ENCODE results near the gene MRPS2. TPM values are rescaled to one million over a fixed set of nuclear protein-coding genes. Genes with fewer than 3 reads are reported as not detected.
A peak's percentile ranks its signal among the peaks of the same experiment; 100 is the strongest.
"Not testable (repeated sequence)": the region's sequence is repeated elsewhere in the genome, so short reads cannot be mapped to it uniquely, and the experiment has no call there.

Gene MRPS2
- total and polyA plus RNA-seq, 4 donors: 10.9 to 71.8 (median 31.5) TPM

DNA sequence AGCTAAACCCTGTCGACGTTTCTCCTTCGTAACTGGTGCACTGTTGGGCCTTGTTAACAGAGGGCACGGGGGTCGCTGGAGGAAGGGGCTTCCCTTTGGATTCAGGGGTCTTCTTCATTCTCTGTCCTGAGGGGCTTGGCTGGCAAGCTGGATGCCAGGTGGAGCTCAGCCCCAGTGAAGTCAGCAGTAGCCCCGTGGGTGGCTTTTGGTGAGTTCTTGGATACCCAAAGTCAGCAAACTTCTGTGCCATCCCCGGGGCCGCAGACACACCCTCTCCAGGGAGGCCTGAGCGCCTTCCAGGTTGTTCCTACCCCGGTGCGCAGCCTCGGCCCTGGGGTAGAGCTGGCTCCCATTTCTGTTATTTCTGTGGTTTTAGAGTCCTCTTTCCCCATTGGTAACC is 33.2 kb downstream of the MRPS2 start:
- peaks cover 0 to 4% (median 0%) of the 10 kb centered on the region in 4 donors for H3K27me3 ChIP-seq (ENCODE audit: control insufficient read depth in 4 of 4, insufficient read depth in 4 of 4, low read length in 3 of 4)
- H3K4me3 ChIP-seq (ENCODE audit: low read depth in 1 of 3, low read length in 3 of 3): no peak overlapping the region
- 86% methylated on average over 12 of the region's 12 CpGs for WGBS
- H3K4me1 ChIP-seq (ENCODE audit: control insufficient read depth in 4 of 4, insufficient read depth in 4 of 4, low read length in 3 of 4): no peaks in the 10 kb centered on the region
- no peak overlapping the region for H3K27ac ChIP-seq (ENCODE audit: low read depth in 1 of 2, low read length in 2 of 2)
- H3K36me3 ChIP-seq (ENCODE audit: control insufficient read depth in 4 of 4, insufficient read depth in 3 of 4, low read depth in 1 of 4, low read length in 3 of 4): no peaks in the 10 kb centered on the region
- H3K9me3 ChIP-seq (ENCODE audit: control insufficient read depth in 4 of 4, low read length in 3 of 4): peaks cover 0 to 2% (median 0%) of the 10 kb centered on the region in 4 donors
- H3K9ac ChIP-seq (ENCODE audit: low read depth in 1 of 2, low read length in 2 of 2): no peak overlapping the region
- TF ChIP-seq TAF1 (conservative IDR thresholded peaks at IDR 0.05): no peak
- no peak for TF ChIP-seq SP1 (IDR thresholded peaks at IDR 0.05)
- TF ChIP-seq EGR1 (IDR thresholded peaks at IDR 0.05; ENCODE audit: low read depth in 2 of 2): no peak
- TF ChIP-seq, protein P1, sequence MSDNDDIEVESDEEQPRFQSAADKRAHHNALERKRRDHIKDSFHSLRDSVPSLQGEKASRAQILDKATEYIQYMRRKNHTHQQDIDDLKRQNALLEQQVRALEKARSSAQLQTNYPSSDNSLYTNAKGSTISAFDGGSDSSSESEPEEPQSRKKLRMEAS (IDR thresholded peaks at IDR 0.05): no peak
- no peak for TF ChIP-seq HNF4A (conservative IDR thresholded peaks at IDR 0.05)
- TF ChIP-seq, protein P2, sequence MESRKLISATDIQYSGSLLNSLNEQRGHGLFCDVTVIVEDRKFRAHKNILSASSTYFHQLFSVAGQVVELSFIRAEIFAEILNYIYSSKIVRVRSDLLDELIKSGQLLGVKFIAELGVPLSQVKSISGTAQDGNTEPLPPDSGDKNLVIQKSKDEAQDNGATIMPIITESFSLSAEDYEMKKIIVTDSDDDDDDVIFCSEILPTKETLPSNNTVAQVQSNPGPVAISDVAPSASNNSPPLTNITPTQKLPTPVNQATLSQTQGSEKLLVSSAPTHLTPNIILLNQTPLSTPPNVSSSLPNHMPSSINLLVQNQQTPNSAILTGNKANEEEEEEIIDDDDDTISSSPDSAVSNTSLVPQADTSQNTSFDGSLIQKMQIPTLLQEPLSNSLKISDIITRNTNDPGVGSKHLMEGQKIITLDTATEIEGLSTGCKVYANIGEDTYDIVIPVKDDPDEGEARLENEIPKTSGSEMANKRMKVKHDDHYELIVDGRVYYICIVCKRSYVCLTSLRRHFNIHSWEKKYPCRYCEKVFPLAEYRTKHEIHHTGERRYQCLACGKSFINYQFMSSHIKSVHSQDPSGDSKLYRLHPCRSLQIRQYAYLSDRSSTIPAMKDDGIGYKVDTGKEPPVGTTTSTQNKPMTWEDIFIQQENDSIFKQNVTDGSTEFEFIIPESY (IDR thresholded peaks at IDR 0.05): no peak
- TF ChIP-seq NR2F2 (IDR thresholded peaks at IDR 0.05): no peak
- no peak for TF ChIP-seq HNF4G (IDR thresholded peaks at IDR 0.05)
- DNase-seq (ENCODE audit: low spot score): peak; percentile 27

DNA sequence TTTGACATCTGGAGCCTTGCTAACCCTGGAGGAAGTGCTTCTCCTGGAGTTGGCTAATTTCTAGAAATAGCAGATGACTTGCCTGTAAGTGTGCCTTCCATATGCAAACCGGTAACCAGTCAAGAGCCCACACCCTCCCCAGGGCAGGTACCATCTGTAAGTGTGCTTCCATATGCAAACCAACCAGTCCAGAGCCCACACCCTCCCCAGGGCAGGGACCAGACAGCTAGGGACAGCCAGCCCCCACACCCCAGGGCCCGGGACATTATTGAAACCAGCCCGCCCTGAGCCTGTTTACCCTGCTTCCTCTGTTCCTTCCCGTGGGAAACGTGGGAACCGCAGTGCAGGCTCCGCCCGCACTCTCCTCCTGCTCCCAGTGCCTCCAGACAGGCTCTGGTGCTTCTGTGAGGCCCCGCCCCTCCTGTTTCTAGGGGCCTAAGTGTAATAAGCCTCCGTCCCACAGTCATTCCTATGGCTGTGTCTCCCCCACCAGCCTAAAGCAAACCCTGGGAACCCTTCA is 33.8 kb downstream of the MRPS2 start:
- H3K4me1 ChIP-seq (ENCODE audit: control insufficient read depth in 4 of 4, insufficient read depth in 4 of 4, low read length in 3 of 4); H3K9me3 ChIP-seq (ENCODE audit: control insufficient read depth in 4 of 4, low read length in 3 of 4); H3K27ac ChIP-seq (ENCODE audit: low read depth in 1 of 2, low read length in 2 of 2); H3K4me3 ChIP-seq (ENCODE audit: low read depth in 1 of 3, low read length in 3 of 3); H3K9ac ChIP-seq (ENCODE audit: low read depth in 1 of 2, low read length in 2 of 2); DNase-seq (ENCODE audit: low spot score); H3K36me3 ChIP-seq (ENCODE audit: control insufficient read depth in 4 of 4, insufficient read depth in 3 of 4, low read depth in 1 of 4, low read length in 3 of 4); H3K27me3 ChIP-seq (ENCODE audit: control insufficient read depth in 4 of 4, insufficient read depth in 4 of 4, low read length in 3 of 4): not testable (repeated sequence)
- WGBS: 33% methylated on average over 10 of the region's 10 CpGs

DNA sequence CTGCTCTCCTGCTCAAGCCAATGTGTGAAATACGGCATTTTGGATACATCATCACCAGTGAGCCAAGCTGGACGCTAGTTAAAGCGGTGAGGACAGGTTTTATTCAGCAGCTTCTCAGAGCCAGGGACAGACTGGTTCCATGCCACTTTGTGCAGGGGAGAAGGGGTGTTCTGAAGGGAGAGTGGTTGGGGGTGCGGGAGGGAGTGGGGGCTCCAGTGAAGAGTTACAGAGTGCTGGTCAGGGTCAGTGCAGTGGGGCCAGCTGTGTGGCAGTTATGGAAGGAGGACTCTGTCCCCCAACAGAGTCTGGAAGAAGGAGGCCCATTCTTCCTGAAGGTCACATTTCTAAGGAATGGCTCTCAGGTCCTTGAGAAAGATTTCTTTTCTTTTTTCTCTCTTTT is 34.3 kb downstream of the MRPS2 start:
- not testable (repeated sequence) for DNase-seq (ENCODE audit: low spot score); H3K9me3 ChIP-seq (ENCODE audit: control insufficient read depth in 4 of 4, low read length in 3 of 4); H3K4me1 ChIP-seq (ENCODE audit: control insufficient read depth in 4 of 4, insufficient read depth in 4 of 4, low read length in 3 of 4); H3K27ac ChIP-seq (ENCODE audit: low read depth in 1 of 2, low read length in 2 of 2); H3K36me3 ChIP-seq (ENCODE audit: control insufficient read depth in 4 of 4, insufficient read depth in 3 of 4, low read depth in 1 of 4, low read length in 3 of 4); H3K4me3 ChIP-seq (ENCODE audit: low read depth in 1 of 3, low read length in 3 of 3); H3K9ac ChIP-seq (ENCODE audit: low read depth in 1 of 2, low read length in 2 of 2); H3K27me3 ChIP-seq (ENCODE audit: control insufficient read depth in 4 of 4, insufficient read depth in 4 of 4, low read length in 3 of 4)
- 82% methylated on average over 4 of the region's 4 CpGs for WGBS

DNA sequence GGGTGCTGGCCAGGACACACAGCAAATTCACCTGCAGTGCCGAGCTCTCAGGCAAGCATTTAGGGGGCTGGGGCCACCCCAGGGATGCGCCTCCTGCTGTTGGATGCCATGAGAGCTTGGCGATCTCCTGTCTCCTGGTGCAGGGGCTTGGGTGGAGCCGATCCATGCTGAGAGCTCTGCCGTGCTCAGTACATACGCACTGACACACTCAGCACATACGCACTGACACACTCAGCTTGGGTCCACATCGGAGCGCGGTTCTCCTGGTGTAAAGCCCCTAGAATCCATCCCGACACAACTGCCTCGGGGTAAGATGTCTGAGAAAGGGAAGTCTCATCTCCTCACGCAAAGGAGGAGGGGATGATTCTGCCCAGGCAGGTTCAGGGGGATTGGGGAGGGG is 35.1 kb downstream of the MRPS2 start:
- H3K4me1 ChIP-seq (ENCODE audit: control insufficient read depth in 4 of 4, insufficient read depth in 4 of 4, low read length in 3 of 4); H3K27ac ChIP-seq (ENCODE audit: low read depth in 1 of 2, low read length in 2 of 2); H3K9me3 ChIP-seq (ENCODE audit: control insufficient read depth in 4 of 4, low read length in 3 of 4); DNase-seq (ENCODE audit: low spot score); H3K4me3 ChIP-seq (ENCODE audit: low read depth in 1 of 3, low read length in 3 of 3); H3K36me3 ChIP-seq (ENCODE audit: control insufficient read depth in 4 of 4, insufficient read depth in 3 of 4, low read depth in 1 of 4, low read length in 3 of 4); H3K9ac ChIP-seq (ENCODE audit: low read depth in 1 of 2, low read length in 2 of 2); H3K27me3 ChIP-seq (ENCODE audit: control insufficient read depth in 4 of 4, insufficient read depth in 4 of 4, low read length in 3 of 4): not testable (repeated sequence)
- WGBS: 80% methylated on average over 13 of the region's 13 CpGs

Measured in liver (tissue), 9 donors.